DND-41 (cell line): Measurements from ENCODE around the gene STH.

Experiments
- EZH2 ChIP-seq: IDR thresholded peaks from 3 replicates; pipeline ENCODE4 v1.6.1; 2012; ENCODE audit warnings: borderline replicate concordance, low read depth, mild to moderate bottlenecking, moderate library complexity, low read length, inconsistent platforms; ENCODE audit not compliant: severe bottlenecking
- TF ChIP-seq, protein P1 (sequence below): IDR thresholded peaks from 2 replicates; pipeline ENCODE4 v1.5.1; 2012; ENCODE audit warnings: borderline replicate concordance, low read length, moderate library complexity, mild to moderate bottlenecking; ENCODE audit not compliant: poor library complexity, severe bottlenecking; ENCODE audit errors: extremely low read depth

DNA sequence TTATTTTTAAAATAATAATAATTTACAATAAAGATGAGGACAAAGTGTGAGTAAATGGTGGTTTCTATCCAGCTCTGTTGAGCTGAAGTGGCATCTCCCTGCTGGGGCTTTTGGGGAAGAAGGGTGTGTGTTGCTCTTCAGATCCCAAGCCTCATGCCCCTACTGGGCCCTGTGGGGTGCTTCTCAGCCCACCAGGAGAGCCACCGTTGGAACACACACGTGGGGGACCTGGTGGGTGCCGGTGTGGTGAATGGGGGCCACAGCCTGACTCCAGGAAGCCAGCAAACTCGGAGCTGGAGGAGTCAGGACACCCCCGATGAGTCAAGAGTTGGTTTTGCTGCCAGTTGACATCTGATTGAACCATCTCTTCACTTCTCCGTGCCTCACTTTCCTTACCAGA is 37.8 kb upstream of the STH start:
- TF ChIP-seq, protein P1, sequence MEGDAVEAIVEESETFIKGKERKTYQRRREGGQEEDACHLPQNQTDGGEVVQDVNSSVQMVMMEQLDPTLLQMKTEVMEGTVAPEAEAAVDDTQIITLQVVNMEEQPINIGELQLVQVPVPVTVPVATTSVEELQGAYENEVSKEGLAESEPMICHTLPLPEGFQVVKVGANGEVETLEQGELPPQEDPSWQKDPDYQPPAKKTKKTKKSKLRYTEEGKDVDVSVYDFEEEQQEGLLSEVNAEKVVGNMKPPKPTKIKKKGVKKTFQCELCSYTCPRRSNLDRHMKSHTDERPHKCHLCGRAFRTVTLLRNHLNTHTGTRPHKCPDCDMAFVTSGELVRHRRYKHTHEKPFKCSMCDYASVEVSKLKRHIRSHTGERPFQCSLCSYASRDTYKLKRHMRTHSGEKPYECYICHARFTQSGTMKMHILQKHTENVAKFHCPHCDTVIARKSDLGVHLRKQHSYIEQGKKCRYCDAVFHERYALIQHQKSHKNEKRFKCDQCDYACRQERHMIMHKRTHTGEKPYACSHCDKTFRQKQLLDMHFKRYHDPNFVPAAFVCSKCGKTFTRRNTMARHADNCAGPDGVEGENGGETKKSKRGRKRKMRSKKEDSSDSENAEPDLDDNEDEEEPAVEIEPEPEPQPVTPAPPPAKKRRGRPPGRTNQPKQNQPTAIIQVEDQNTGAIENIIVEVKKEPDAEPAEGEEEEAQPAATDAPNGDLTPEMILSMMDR = no peak
- TF ChIP-seq EZH2 = no peak
